Suprapubic skin (tissue), 4 donors: Measurements from ENCODE around the gene FIBP. TPM values are rescaled to one million over a fixed set of nuclear protein-coding genes. Genes with fewer than 3 reads are reported as not detected.
"Not testable (repeated sequence)": the region's sequence is repeated elsewhere in the genome, so short reads cannot be mapped to it uniquely, and the experiment has no call there.

Experiments
- DNase-seq, 2 donors: peaks; one replicate each; pipeline ENCODE4 v3.0.0-alpha.2; 2019; ENCODE audit warnings: low spot score in 2 of 2
- H3K27ac ChIP-seq: fragments of 200-600 bp; sonication (generic); one replicate; pipeline ENCODE4 v1.5.1; 2019
- H3K27me3 ChIP-seq: fragments of 200-600 bp; sonication (generic); one replicate; pipeline ENCODE4 v1.5.1; 2019
- H3K36me3 ChIP-seq: fragments of 200-600 bp; sonication (generic); one replicate; pipeline ENCODE4 v1.5.1; 2019
- H3K4me1 ChIP-seq: fragments of 200-600 bp; sonication (generic); one replicate; pipeline ENCODE4 v1.5.1; 2019
- H3K4me3 ChIP-seq: fragments of 200-600 bp; sonication (generic); one replicate; pipeline ENCODE4 v1.5.1; 2019; ENCODE audit warnings: mild to moderate bottlenecking
- H3K9me3 ChIP-seq: fragments of 200-600 bp; sonication (generic); one replicate; pipeline ENCODE4 v1.5.1; 2019
- CTCF ChIP-seq, 2 donors: fragments of 200-600 bp in 1 of 2; fragments of 450-650 bp in 1 of 2; sonication (generic) in 1 of 2; IDR thresholded peaks; one replicate each; pipeline ENCODE4 v1.5.1; 2016 to 2019; ENCODE audit warnings: antibody characterized with exemption in 2 of 2, mild to moderate bottlenecking in 1 of 2, moderate library complexity in 1 of 2
- EP300 ChIP-seq: sonication (generic); formaldehyde crosslinking; IDR thresholded peaks from one replicate; pipeline ENCODE4 v1.6.1; 2017; ENCODE audit warnings: antibody characterized with exemption
- POLR2A ChIP-seq, 2 donors: fragments of 450-650 bp; IDR thresholded peaks; one replicate each; pipeline ENCODE4 v1.6.1; 2017; ENCODE audit warnings: antibody characterized with exemption in 2 of 2, mild to moderate bottlenecking in 2 of 2, moderate library complexity in 2 of 2
- POLR2AphosphoS5 ChIP-seq, 3 donors: sonication (generic); formaldehyde crosslinking; IDR thresholded peaks; one replicate each; pipeline ENCODE4 v1.6.1; 2017; ENCODE audit warnings: antibody characterized with exemption in 3 of 3
- WGBS: methylation state at CpG from one replicate; pipeline ENCODE4 v1.1.5; 2018; 5-methylcytosine and 5-hydroxymethylcytosine counted together
- total RNA-seq, 4 donors: library from RNA; depleted of rRNA; stranded (reverse); fragments of >200 nt; gene quantifications; one replicate each; pipeline ENCODE4 v1.1.0, GENCODE V29; 2016

Gene FIBP
- total RNA-seq, 4 donors from 2014 or later = 46.9 to 89.3 (median 74.6) TPM

GRCh38 chr11:65851083-65851579, 37.1 kb downstream of the FIBP start:
- H3K9me3 ChIP-seq = no peaks in the 10 kb centered on the region
- H3K27me3 ChIP-seq = no peaks in the 10 kb centered on the region
- peaks cover 36% of the 10 kb centered on the region for H3K4me1 ChIP-seq
- DNase-seq = no peak
- H3K36me3 ChIP-seq = peaks cover 53% of the 10 kb centered on the region
- 78% methylated on average over 5 of the region's 14 CpGs for WGBS
- H3K27ac ChIP-seq = no peak overlapping the region
- H3K4me3 ChIP-seq = no peak overlapping the region
- TF ChIP-seq POLR2AphosphoS5 (IDR thresholded peaks at IDR 0.05) (no peak), POLR2A (IDR thresholded peaks at IDR 0.05) (no peak), EP300 (no peak), CTCF (IDR thresholded peaks at IDR 0.05) (peak in 1 of 2 donors; percentile 37)

GRCh38 chr11:65850217-65851082, 37.8 kb downstream of the FIBP start:
- Histone ChIP-seq H3K27me3 (no peaks in the 10 kb centered on the region), H3K27ac (no peak overlapping the region), H3K9me3 (no peaks in the 10 kb centered on the region), H3K36me3 (peaks cover 47% of the 10 kb centered on the region), H3K4me3 (no peak overlapping the region), H3K4me1 (peaks cover 29% of the 10 kb centered on the region)
- DNase-seq = peak in 1 of 2 donors; percentile 56
- 75% methylated on average over 15 of the region's 20 CpGs for WGBS
- TF ChIP-seq POLR2AphosphoS5 (IDR thresholded peaks at IDR 0.05) (no peak), EP300 (no peak), CTCF (IDR thresholded peaks at IDR 0.05) (no peak), POLR2A (IDR thresholded peaks at IDR 0.05) (no peak)

GRCh38 chr11:65849771-65850216, 38.5 kb downstream of the FIBP start:
- WGBS = 73% methylated on average over 11 of the region's 16 CpGs

GRCh38 chr11:65849366-65849765, 38.9 kb downstream of the FIBP start:
- H3K36me3 ChIP-seq = peaks cover 36% of the 10 kb centered on the region
- H3K9me3 ChIP-seq = no peaks in the 10 kb centered on the region
- peak in 1 of 2 donors; percentile 41 for DNase-seq
- H3K4me3 ChIP-seq = no peak overlapping the region
- WGBS = 71% methylated on average over 4 of the region's 8 CpGs
- TF ChIP-seq EP300 (no peak), CTCF (IDR thresholded peaks at IDR 0.05) (no peak)
- H3K27me3 ChIP-seq = no peaks in the 10 kb centered on the region
- peaks cover 20% of the 10 kb centered on the region for H3K4me1 ChIP-seq
- no peak overlapping the region for H3K27ac ChIP-seq

More at GRCh38 chr11:65849771-65850216, 38.5 kb downstream of the FIBP start:
- DNase-seq = peak in 1 of 2 donors; percentile 56
- H3K27me3 ChIP-seq = no peaks in the 10 kb centered on the region
- H3K4me3 ChIP-seq = no peak overlapping the region
- H3K36me3 ChIP-seq = peaks cover 40% of the 10 kb centered on the region
- no peak for TF ChIP-seq POLR2AphosphoS5 (IDR thresholded peaks at IDR 0.05)
- TF ChIP-seq POLR2A (IDR thresholded peaks at IDR 0.05) = no peak
- TF ChIP-seq EP300 = no peak
- TF ChIP-seq CTCF (IDR thresholded peaks at IDR 0.05) = no peak
- no peak overlapping the region for H3K27ac ChIP-seq
- H3K4me1 ChIP-seq = peaks cover 23% of the 10 kb centered on the region
- no peaks in the 10 kb centered on the region for H3K9me3 ChIP-seq

- Histone ChIP-seq H3K36me3 (peaks cover 29% of the 10 kb centered on the region), H3K4me1 (peaks cover 14% of the 10 kb centered on the region)
- H3K27me3 ChIP-seq, H3K4me3 ChIP-seq, H3K9me3 ChIP-seq, H3K27ac ChIP-seq: not testable (repeated sequence)
- 72% methylated on average over 7 of the region's 7 CpGs for WGBS
- DNase-seq = peak in 1 of 2 donors; percentile 9
These were observed 39.6 kb downstream of the FIBP start for GRCh38 chr11:65848693-65849092.
